Keratinocyte (primary cell): ENCODE data around the gene IFI30.

ENCODE experiments used
- CTCF ChIP-seq, 3 experiments: IDR thresholded peaks in 1 of 3; conservative IDR thresholded peaks in 1 of 3; optimal IDR thresholded peaks in 1 of 3; 2 replicates in 2 of 3; 3 replicates in 1 of 3; pipeline versions ENCODE3 to v1.5.1; 2011; ENCODE audit warnings: low read length in 3 of 3, mild to moderate bottlenecking in 3 of 3, moderate library complexity in 2 of 3, control low read depth in 1 of 3, inconsistent platforms in 1 of 3; ENCODE audit not compliant: insufficient read depth in 2 of 3; ENCODE audit errors: extremely low read depth in 1 of 3
- EZH2 ChIP-seq: IDR thresholded peaks from one replicate; pipeline ENCODE4 v1.6.1; 2012; ENCODE audit warnings: inconsistent platforms, mild to moderate bottlenecking, low read length, moderate library complexity

DNA sequence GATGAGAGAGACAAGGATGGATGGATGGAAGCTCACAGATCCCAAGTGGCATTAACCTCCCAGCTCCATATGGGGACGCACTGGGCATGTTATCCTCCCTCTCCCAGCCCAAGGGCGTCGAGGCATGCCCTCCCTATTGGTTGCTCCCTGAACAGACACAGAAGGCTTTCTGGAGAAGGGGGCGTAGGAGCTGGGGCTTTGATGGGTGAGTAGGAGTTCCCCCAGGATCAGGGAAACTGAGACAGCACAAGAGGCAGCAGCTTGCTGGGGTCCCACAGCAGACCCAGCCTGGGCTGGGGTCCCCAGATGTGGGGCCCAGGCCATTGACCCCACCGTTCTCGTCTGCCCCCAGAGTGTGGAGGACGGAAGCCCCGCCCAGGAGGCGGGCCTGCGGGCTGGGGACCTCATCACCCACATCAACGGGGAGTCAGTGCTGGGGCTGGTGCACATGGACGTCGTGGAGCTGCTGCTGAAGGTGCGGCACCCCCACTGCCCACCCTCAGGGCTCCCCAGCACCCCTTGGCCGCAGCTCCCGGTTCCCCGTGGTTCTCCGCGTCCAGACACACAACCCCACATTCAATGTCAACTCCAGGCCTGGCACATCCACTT is 28.1 kb upstream of the IFI30 start:
- TF ChIP-seq CTCF (optimal IDR thresholded peaks at IDR 0.05 in 1 of 3, IDR thresholded peaks at IDR 0.05 in 1 of 3, conservative IDR thresholded peaks at IDR 0.05 in 1 of 3; ENCODE audit: extremely low read depth in 1 of 3, insufficient read depth in 2 of 3, low read length in 3 of 3) (no peak), EZH2 (no peak)
